HCT116 (cell line): ENCODE measurements around the gene NFIC. TPM values are rescaled to one million over a fixed set of nuclear protein-coding genes. Genes with fewer than 3 reads are reported as not detected.

Experiments used
- ATAC-seq: fragments of 200-7000 bp; cut with Tn5 transposase; 2 replicates; pipeline ENCODE4 v1.9.1; 2020; ENCODE audit warnings: mild to moderate bottlenecking, moderate library complexity
- BruUV-seq: library from RNA; stranded (reverse); fragments of 400-500 nt; replicated peaks from 2 replicates; lab custom pipeline; 2021; lab: Mats Ljungman, UMichigan
- CTCF ChIA-PET: fragments of 300-600 bp; sonication (Branson Sonifier 250); formaldehyde crosslinking; loops from one replicate; lab custom pipeline; 2021; ENCODE audit warnings: antibody characterized with exemption; lab: Charles Lee
- POLR2A ChIA-PET: fragments of 300-600, 350-600 bp; sonication (Branson Sonifier 250); formaldehyde crosslinking; loops from one replicate; lab custom pipeline; 2021; ENCODE audit warnings: antibody characterized with exemption; lab: Charles Lee
- RAD21 ChIA-PET, 2 experiments: fragments of 300-600 bp; sonication (Branson Sonifier 250); formaldehyde crosslinking; loops; one replicate each; lab custom pipeline; 2023; ENCODE audit warnings: low total read pairs in 2 of 2; ENCODE audit not compliant: uncharacterized antibody in 2 of 2, unreplicated experiment in 2 of 2, low non-redundant PET in 1 of 2; lab: Charles Lee
- DNase-seq: peaks from one replicate; pipeline ENCODE4 v3.0.0-alpha.2; 2010; ENCODE audit warnings: low read depth, low spot score
- H2AFZ ChIP-seq: fragments of 200-600 bp; shearing (Covaris generic), sonication (generic); 2 replicates; pipeline ENCODE4 v1.6.1; 2017; ENCODE audit warnings: low read depth, mixed run types, mixed read lengths, antibody characterized with exemption, low read length; ENCODE audit not compliant: poor library complexity, severe bottlenecking
- H3K27ac ChIP-seq: 2 replicates; pipeline ENCODE4 v1.5.1; 2012; ENCODE audit warnings: low read depth, low read length
- H3K27me3 ChIP-seq: fragments of 200-600 bp; sonication (generic); 2 replicates; pipeline ENCODE4 v1.6.1; 2016; ENCODE audit warnings: mixed run types, low read length, mixed read lengths; ENCODE audit not compliant: insufficient read depth
- H3K36me3 ChIP-seq, 2 experiments: fragments of 200-500 bp in 1 of 2; fragments of 200-600 bp in 1 of 2; sonication (Bioruptor generic) in 1 of 2; sonication (generic) in 1 of 2; 2 replicates each; pipeline versions ENCODE4 v1.5.1 to v1.6.1; 2014 to 2016; ENCODE audit warnings: low read length in 2 of 2, inconsistent platforms in 1 of 2, mixed read lengths in 1 of 2, mixed run types in 1 of 2; ENCODE audit not compliant: insufficient read depth in 2 of 2, control insufficient read depth in 1 of 2
- H3K4me1 ChIP-seq, 2 experiments: fragments of 200-600 bp in 1 of 2; sonication (generic) in 1 of 2; 2 replicates each; pipeline versions ENCODE4 v1.5.1 to v1.6.1; 2012 to 2017; ENCODE audit warnings: low read length in 2 of 2, inconsistent platforms in 1 of 2, mild to moderate bottlenecking in 1 of 2, mixed read lengths in 1 of 2, mixed run types in 1 of 2, moderate library complexity in 1 of 2; ENCODE audit not compliant: insufficient read depth in 2 of 2, control insufficient read depth in 1 of 2
- H3K4me2 ChIP-seq: fragments of 200-600 bp; sonication (generic); 2 replicates; pipeline ENCODE4 v1.6.1; 2017; ENCODE audit warnings: mixed run types, low read length, mixed read lengths
- H3K4me3 ChIP-seq, 2 experiments: fragments of 200-600 bp in 1 of 2; sonication (generic) in 1 of 2; replicated peaks in 1 of 2; 2 replicates each; pipeline ENCODE4 v1.5.1; 2011 to 2016; ENCODE audit warnings: low read length in 2 of 2, control low read depth in 1 of 2, low read depth in 1 of 2, mild to moderate bottlenecking in 1 of 2, mixed read lengths in 1 of 2, mixed run types in 1 of 2
- H3K79me2 ChIP-seq: fragments of 200-600 bp; sonication (generic); 2 replicates; pipeline ENCODE4 v1.6.1; 2017; ENCODE audit warnings: mild to moderate bottlenecking, mixed run types, low read length, moderate library complexity, mixed read lengths; ENCODE audit not compliant: insufficient read depth
- H3K9ac ChIP-seq: fragments of 200-600 bp; sonication (generic); 2 replicates; pipeline ENCODE4 v1.6.1; 2016; ENCODE audit warnings: low read length, mixed read lengths
- H3K9me2 ChIP-seq: fragments of 200-600 bp; sonication (generic), shearing (Covaris generic); 2 replicates; pipeline ENCODE4 v1.6.1; 2017; ENCODE audit warnings: mixed run types, mild to moderate bottlenecking, moderate library complexity; ENCODE audit not compliant: insufficient read depth
- H3K9me3 ChIP-seq, 2 experiments: fragments of 200-500 bp in 1 of 2; fragments of 200-600 bp in 1 of 2; sonication (Bioruptor generic) in 1 of 2; sonication (generic) in 1 of 2; 2 replicates each; pipeline ENCODE4 v1.6.1; 2014 to 2017; ENCODE audit warnings: low read length in 2 of 2, mixed read lengths in 2 of 2, inconsistent platforms in 1 of 2, low read depth in 1 of 2, mild to moderate bottlenecking in 1 of 2, mixed run types in 1 of 2, moderate library complexity in 1 of 2; ENCODE audit not compliant: control insufficient read depth in 1 of 2, insufficient read depth in 1 of 2
- H4K20me1 ChIP-seq: fragments of 200-600 bp; sonication (generic), shearing (Covaris generic); 2 replicates; pipeline ENCODE4 v1.6.1; 2017; ENCODE audit warnings: mixed run types, mild to moderate bottlenecking, moderate library complexity; ENCODE audit not compliant: insufficient read depth
- CBX3 ChIP-seq: IDR thresholded peaks from 2 replicates; pipeline ENCODE4 v1.6.1; 2012; ENCODE audit warnings: low read depth
- CEBPB ChIP-seq: IDR thresholded peaks from 2 replicates; pipeline ENCODE4 v1.6.1; 2012; ENCODE audit warnings: low read depth
- ELF1 ChIP-seq: IDR thresholded peaks from 2 replicates; pipeline ENCODE4 v1.6.1; 2012; ENCODE audit warnings: low read depth, borderline replicate concordance
- FOSL1 ChIP-seq: IDR thresholded peaks from 2 replicates; pipeline ENCODE4 v1.6.1; 2012; ENCODE audit warnings: low read depth
- JUND ChIP-seq: IDR thresholded peaks from 2 replicates; pipeline ENCODE4 v1.6.1; 2012
- RAD21 ChIP-seq: IDR thresholded peaks from 2 replicates; pipeline ENCODE4 v1.6.1; 2012; ENCODE audit warnings: low read depth, mild to moderate bottlenecking
- SIN3A ChIP-seq: IDR thresholded peaks from 2 replicates; pipeline ENCODE4 v1.6.1; 2012; ENCODE audit warnings: low read depth
- SRF ChIP-seq: IDR thresholded peaks from 2 replicates; pipeline ENCODE4 v1.6.1; 2012; ENCODE audit warnings: low read depth
- ZFX ChIP-seq: fragments of 450-650 bp; IDR thresholded peaks from 2 replicates; pipeline ENCODE4 v1.6.1; 2017
- ZNF274 ChIP-seq: fragments of 200-500 bp; sonication (Bioruptor generic); IDR thresholded peaks from 2 replicates; pipeline ENCODE4 v1.6.1; 2014; ENCODE audit warnings: mild to moderate bottlenecking, low read depth, low read length, inconsistent platforms
- intact Hi-C: fragments of 100-400 bp; cut with micrococcal nuclease; formaldehyde crosslinking; loops from 2 replicates; pipeline ENCODE4 v1.10.0; 2022
- total RNA-seq: library from RNA; stranded (reverse); gene quantifications from one replicate; pipeline ENCODE4 v1.2.1, GENCODE V29; 2021; ENCODE audit not compliant: unreplicated experiment
- TF ChIP-seq, protein P1 (sequence below): IDR thresholded peaks from 2 replicates; pipeline ENCODE4 v1.6.1; 2011; ENCODE audit warnings: mild to moderate bottlenecking, low read length, moderate library complexity; ENCODE audit not compliant: insufficient replicate concordance; ENCODE audit errors: extremely low read depth

Gene NFIC
- total RNA-seq, 1 experiment from 2014 or later: 116 TPM

DNA sequence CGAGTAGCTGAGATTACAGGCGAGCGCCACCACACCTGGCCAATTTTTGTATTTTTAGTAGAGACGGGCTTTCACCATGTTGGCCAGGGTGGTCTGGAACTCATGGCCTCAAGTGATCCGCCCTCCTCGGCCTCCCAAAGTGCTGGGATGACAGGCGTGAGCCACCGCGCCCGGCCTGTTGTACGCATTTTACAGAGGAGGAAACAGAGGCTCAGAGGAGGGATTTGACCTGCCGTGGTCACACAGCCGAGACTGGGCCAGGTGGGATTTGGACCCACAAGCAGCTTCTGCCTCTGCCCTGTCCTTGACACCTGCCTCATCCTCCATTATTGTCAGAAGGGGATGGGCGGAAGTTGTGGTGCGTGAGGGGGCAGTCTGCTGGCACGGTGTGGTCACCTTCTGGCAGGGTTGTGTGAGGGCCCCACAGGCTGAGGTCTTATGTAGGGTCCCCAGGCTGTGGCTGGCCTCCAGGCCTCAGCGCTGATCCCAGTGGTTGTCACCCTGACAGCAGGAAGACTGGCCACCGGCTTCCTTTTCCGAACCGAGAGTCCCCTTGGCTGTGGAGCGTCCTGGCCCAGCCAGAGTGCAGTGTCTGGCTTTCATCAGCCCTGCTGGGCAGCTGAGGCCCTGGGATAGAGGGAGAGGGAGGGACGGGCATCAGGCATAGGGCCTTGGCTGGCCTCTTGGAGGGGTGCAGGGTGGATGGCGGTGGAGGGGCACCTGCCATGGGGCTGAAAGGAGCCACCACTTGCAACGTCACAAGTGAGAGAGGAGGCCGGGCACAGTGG, 20.3 kb downstream of the NFIC start (continued):
- TF ChIP-seq, protein P1, sequence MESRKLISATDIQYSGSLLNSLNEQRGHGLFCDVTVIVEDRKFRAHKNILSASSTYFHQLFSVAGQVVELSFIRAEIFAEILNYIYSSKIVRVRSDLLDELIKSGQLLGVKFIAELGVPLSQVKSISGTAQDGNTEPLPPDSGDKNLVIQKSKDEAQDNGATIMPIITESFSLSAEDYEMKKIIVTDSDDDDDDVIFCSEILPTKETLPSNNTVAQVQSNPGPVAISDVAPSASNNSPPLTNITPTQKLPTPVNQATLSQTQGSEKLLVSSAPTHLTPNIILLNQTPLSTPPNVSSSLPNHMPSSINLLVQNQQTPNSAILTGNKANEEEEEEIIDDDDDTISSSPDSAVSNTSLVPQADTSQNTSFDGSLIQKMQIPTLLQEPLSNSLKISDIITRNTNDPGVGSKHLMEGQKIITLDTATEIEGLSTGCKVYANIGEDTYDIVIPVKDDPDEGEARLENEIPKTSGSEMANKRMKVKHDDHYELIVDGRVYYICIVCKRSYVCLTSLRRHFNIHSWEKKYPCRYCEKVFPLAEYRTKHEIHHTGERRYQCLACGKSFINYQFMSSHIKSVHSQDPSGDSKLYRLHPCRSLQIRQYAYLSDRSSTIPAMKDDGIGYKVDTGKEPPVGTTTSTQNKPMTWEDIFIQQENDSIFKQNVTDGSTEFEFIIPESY: no peak
- TF ChIP-seq RAD21 (no peak), JUND (no peak), CEBPB (no peak), ZFX (no peak), FOSL1 (no peak)

- Histone ChIP-seq H4K20me1 (peaks cover 10% of the 10 kb centered on the region; the same call in 1 of the 2 replicates), H3K27ac (peak overlapping the region; percentile 65), H3K79me2 (peaks cover 99% of the 10 kb centered on the region), H3K27me3 (no peaks in the 10 kb centered on the region), H3K36me3 (peaks cover 3 to 6% of the 10 kb centered on the region in 2 experiments; a peak in 1 of 4 replicates), H3K9me2 (no peaks in the 10 kb centered on the region), H3K4me3 (no peak overlapping the region), H3K9me3 (no peaks in the 10 kb centered on the region), H3K4me1 (peaks cover 44 to 62% of the 10 kb centered on the region in 2 experiments), H3K9ac (peak overlapping the region; percentile 8), H2AFZ (no peak overlapping the region), H3K4me2 (peak overlapping the region; percentile 38)
- BruUV-seq: no TSS peak
- DNase-seq (no peak), ATAC-seq (peak; percentile 20)
- intact Hi-C loops: no loop called here
- ChIA-PET RAD21 (no interaction called here), CTCF (no interaction called here), POLR2A (interaction anchor here (0.7 kb wide), 1 partner anchor 40 kb away, joined by 3 read pairs; no protein-coding TSS in a partner anchor)
- TF ChIP-seq ZNF274 (no peak), SIN3A (no peak), SRF (no peak), CBX3 (no peak), ELF1 (no peak)
Measured at GRCh38 chr19:3387645-3388589, 21.5 kb downstream of the NFIC start.
